BJ (cell line): ENCODE results near the gene ZC4H2. TPM values are rescaled to one million over a fixed set of nuclear protein-coding genes. Genes with fewer than 3 reads are reported as not detected.

Experiments
- CTCF ChIA-PET: fragments of 350-600 bp; formaldehyde crosslinking; extraction: SDS; loops from one replicate; lab custom pipeline; 2021; ENCODE audit warnings: antibody characterized with exemption, inconsistent platforms; lab: Yijun Ruan, JAX
- POLR2A ChIA-PET: fragments of 300-600 bp; sonication (Branson Sonifier 250); formaldehyde crosslinking; extraction: SDS; loops from one replicate; lab custom pipeline; 2021; ENCODE audit warnings: antibody characterized with exemption; lab: Charles Lee
- DNase-seq: peaks from one replicate; pipeline ENCODE4 v3.0.0-alpha.2; 2011; ENCODE audit warnings: low read depth
- H3K27me3 ChIP-seq: 2 replicates; pipeline ENCODE4 v1.6.0; 2011; ENCODE audit warnings: low read length; ENCODE audit not compliant: control insufficient read depth, insufficient read depth
- H3K36me3 ChIP-seq: 2 replicates; pipeline ENCODE4 v1.5.1; 2011; ENCODE audit warnings: low read length; ENCODE audit not compliant: control insufficient read depth, insufficient read depth
- H3K4me3 ChIP-seq: 2 replicates; pipeline ENCODE4 v1.5.1; 2011; ENCODE audit warnings: low read depth, mild to moderate bottlenecking, control low read depth, low read length
- CTCF ChIP-seq: IDR thresholded peaks from 2 replicates; pipeline ENCODE4 v1.5.1; 2011; ENCODE audit warnings: low read depth, mild to moderate bottlenecking, control low read depth, inconsistent platforms, low read length, moderate library complexity; ENCODE audit not compliant: insufficient read depth
- polyA plus RNA-seq: library from polyadenylated mRNA; depleted of rRNA; stranded (reverse); fragments of >200 nt; gene quantifications from 2 replicates; pipeline ENCODE4 v1.2.3, GENCODE V29; 2011; rRNA removed

ZC4H2 gene
- polyA plus RNA-seq, 1 experiment: 8.2 TPM

- H3K27me3 ChIP-seq: no peaks in the 10 kb centered on the region
- POLR2A ChIA-PET: no interaction called here
- no peak for DNase-seq
- TF ChIP-seq CTCF: no peak
- CTCF ChIA-PET: no interaction called here
- no peaks in the 10 kb centered on the region for H3K36me3 ChIP-seq
- H3K4me3 ChIP-seq: no peak overlapping the region
Observed at GRCh38 chrX:64867217-64867616, 109.0 kb downstream of the ZC4H2 start.

Other genes starting within 250 kb of the ZC4H2 start
- 0.53 and 1.2 TPM in 2 replicates for gene ZC3H12B, start 58.4 kb upstream of the ZC4H2 start, polyA plus RNA-seq